HG02798 (cell line): ENCODE results near the gene PAXIP1.
"Not testable (repeated sequence)": the region's sequence is repeated elsewhere in the genome, so short reads cannot be mapped to it uniquely, and the experiment has no call there.

Experiments
- ATAC-seq: cut with Tn5 transposase; IDR thresholded peaks from one replicate; pipeline ENCODE4 v1.9.1; 2021; ENCODE audit warnings: mild to moderate bottlenecking; ENCODE audit not compliant: unreplicated experiment, poor library complexity

Gene PAXIP1

GRCh38 chr7:155003092-155003375 lies at the start of gene PAXIP1:
Gene PAXIP1 (minus strand): TSS chr7:155003124. CDS start chr7:155002929, 195 bp downstream.
- ATAC-seq, result peak; percentile 76

GRCh38 chr7:155051355-155051754 lies 48.4 kb upstream of the PAXIP1 start:
- ATAC-seq, result no peak

GRCh38 chr7:155048006-155048405 lies 45.1 kb upstream of the PAXIP1 start:
- ATAC-seq, result no peak

- no peak for ATAC-seq
Measured at GRCh38 chr7:155043756-155044155, 40.8 kb upstream of the PAXIP1 start.

GRCh38 chr7:155038335-155038734 lies 35.4 kb upstream of the PAXIP1 start:
- no peak for ATAC-seq

- ATAC-seq, result not testable (repeated sequence)
Measured at GRCh38 chr7:155034495-155034894, 31.6 kb upstream of the PAXIP1 start.

GRCh38 chr7:155032978-155033377 lies 30.1 kb upstream of the PAXIP1 start:
- ATAC-seq, result no peak

GRCh38 chr7:155027879-155028278 lies 25.0 kb upstream of the PAXIP1 start:
- ATAC-seq, result no peak

GRCh38 chr7:155021699-155022145 lies 18.8 kb upstream of the PAXIP1 start:
- no peak for ATAC-seq

- ATAC-seq, result no peak
Measured at GRCh38 chr7:155020996-155021395, 18.1 kb upstream of the PAXIP1 start.

GRCh38 chr7:155017834-155018233 lies 14.9 kb upstream of the PAXIP1 start:
- ATAC-seq, result no peak

GRCh38 chr7:155011086-155011485 lies 8.2 kb upstream of the PAXIP1 start:
- ATAC-seq, result no peak

GRCh38 chr7:155009570-155010157 lies 6.7 kb upstream of the PAXIP1 start:
- ATAC-seq, result peak; percentile 41

GRCh38 chr7:155007947-155008346 lies 5.0 kb upstream of the PAXIP1 start:
- no peak for ATAC-seq

- peak; percentile 71 for ATAC-seq
Measured at GRCh38 chr7:155003376-155004214, 671 bp upstream of the PAXIP1 start.

- ATAC-seq, result peak; percentile 44
Measured at GRCh38 chr7:155002411-155003091, 373 bp downstream of the PAXIP1 start.

GRCh38 chr7:155001756-155002410 lies 1.0 kb downstream of the PAXIP1 start:
- ATAC-seq, result peak; percentile 10

GRCh38 chr7:155000795-155001194 lies 2.1 kb downstream of the PAXIP1 start:
- no peak for ATAC-seq

GRCh38 chr7:154998481-154998880 lies 4.4 kb downstream of the PAXIP1 start:
- ATAC-seq, result no peak

- no peak for ATAC-seq
Measured at GRCh38 chr7:154997840-154998370, 5.0 kb downstream of the PAXIP1 start.

- ATAC-seq, result no peak
Measured at GRCh38 chr7:154996756-154997155, 6.2 kb downstream of the PAXIP1 start.
